ENCODE results near the gene AGAP1. TPM values are rescaled to one million over a fixed set of nuclear protein-coding genes. Genes with fewer than 3 reads are reported as not detected.

The AGAP1 gene
- total RNA-seq, 1 donor from 2014 or later = 3.8 TPM

DNA sequence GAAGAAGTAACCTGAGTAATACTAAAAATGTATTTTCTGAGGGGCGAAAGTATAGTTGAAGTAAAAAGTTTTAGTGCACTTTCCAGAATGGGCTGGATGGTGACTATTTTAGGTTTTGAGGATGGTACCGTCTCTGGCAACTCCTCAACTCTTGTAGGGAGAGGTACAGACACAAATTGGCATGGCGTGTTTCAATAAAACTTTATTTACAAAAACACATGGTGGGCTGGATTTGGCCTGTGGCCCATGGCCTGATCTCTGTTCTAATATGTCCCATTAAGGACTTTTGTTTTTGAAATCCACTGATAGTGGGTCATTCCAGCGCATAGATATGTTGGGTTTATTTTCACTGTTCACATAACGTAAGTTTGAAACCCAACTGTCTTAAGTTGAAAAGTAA, 132.8 kb downstream of the AGAP1 start:
- DNase-seq = no peak
- Mint-ChIP-seq H3K9me3 (peaks cover 4% of the 10 kb centered on the region), H3K4me1 (no peaks in the 10 kb centered on the region), H3K27me3 (no peaks in the 10 kb centered on the region), H3K36me3 (ENCODE audit: low read depth) (no peaks in the 10 kb centered on the region), H3K27ac (no peak overlapping the region), H3K4me3 (no peak overlapping the region)
- intact Hi-C loops (cut with micrococcal nuclease) = no loop called here

DNA sequence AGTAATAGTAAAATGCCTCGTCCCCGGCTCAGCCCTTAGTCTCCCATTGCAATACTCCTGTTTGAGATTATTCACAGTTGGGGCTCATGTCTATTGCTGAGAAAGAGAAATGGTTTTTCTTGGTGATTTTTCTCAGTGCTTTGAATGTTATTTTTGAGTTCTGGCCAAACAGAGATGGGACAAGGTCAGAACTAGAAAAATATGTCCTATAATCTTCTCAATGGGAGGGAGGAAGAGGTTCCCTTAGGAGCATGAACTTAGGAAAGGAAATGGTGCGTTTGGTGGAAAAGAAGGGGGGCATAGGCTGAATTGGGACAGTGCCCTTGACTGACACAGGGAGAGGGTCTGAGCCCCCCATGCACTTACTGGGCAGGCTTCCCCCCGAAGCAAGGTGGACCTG, 133.8 kb downstream of the AGAP1 start:
- Mint-ChIP-seq H3K4me3 (no peak overlapping the region), H3K27me3 (no peaks in the 10 kb centered on the region), H3K36me3 (ENCODE audit: low read depth) (no peaks in the 10 kb centered on the region), H3K27ac (no peak overlapping the region), H3K4me1 (no peaks in the 10 kb centered on the region), H3K9me3 (peaks cover 4% of the 10 kb centered on the region)
- intact Hi-C loops (cut with micrococcal nuclease) = no loop called here
- DNase-seq = no peak

DNA sequence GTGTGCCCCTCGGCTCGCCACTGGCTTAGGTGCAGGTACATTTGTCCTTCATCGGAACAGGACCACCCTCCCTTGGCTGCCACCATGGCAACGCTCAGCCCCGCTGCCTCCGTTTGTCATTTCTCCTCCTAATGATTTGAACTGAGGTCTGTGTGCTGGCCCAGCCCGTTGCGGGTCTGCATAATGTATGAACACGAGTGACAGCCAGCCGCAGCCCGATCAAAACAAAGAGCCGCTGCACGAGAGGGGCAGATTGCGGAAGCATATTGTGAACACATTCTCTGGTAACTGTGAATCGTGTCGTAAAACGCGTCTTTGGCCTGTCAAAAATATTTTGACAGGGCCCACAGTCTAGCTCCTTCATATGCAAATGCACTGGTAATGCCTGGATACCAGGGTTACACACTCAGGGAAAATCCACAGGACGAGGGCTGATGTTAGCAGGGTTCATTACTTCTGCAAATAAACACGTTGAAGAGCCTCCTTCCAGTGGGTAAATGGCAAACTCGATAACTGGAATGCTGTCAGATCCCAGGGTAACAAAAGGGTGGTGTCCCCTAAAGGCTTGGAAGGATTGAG, 137.0 kb downstream of the AGAP1 start:
- intact Hi-C loops (cut with micrococcal nuclease) = no loop called here

DNA sequence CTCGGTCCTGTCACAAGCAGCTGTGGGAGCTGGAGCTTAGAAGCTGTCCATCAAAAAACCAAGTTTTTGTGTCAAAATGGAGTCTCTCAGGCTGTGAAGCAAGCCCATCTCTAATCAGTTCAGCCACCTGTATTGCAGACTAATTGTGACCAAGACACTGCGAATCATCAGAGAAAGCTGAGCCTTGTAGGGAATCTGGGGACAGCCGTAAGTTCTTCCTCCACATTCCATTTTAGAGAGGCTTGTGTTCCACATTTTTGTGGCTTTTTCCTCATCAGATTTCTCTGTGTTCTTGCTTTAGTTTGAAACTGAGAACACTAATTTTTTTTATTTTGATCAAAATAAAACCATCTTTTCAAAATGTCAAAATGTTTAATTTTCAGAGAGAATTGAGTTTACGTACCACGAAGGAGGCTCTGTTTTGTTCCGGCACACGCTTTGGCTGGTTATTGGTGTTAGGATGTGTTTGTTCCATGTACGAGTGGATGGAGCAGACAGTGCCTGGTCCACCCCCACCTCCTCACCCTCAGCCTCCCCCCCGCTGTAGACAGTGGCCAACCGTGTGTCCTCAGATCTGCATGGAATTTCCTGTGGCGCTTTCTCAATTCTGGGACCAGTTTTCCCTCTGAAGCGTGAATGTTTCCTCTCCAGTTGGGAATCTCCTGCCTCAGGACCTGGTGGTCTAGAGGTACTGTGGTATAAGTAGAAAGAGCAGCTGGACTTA, 140.8 kb downstream of the AGAP1 start:
- DNase-seq = no peak
- intact Hi-C loops (cut with micrococcal nuclease) = no loop called here
- Mint-ChIP-seq H3K4me3 (no peak overlapping the region), H3K9me3 (no peaks in the 10 kb centered on the region), H3K4me1 (no peaks in the 10 kb centered on the region), H3K27me3 (peaks cover 4% of the 10 kb centered on the region), H3K27ac (no peak overlapping the region), H3K36me3 (ENCODE audit: low read depth) (no peaks in the 10 kb centered on the region)

More for the DNA sequence above, 137.0 kb downstream of the AGAP1 start:
- Mint-ChIP-seq H3K27ac (no peak overlapping the region), H3K9me3 (no peaks in the 10 kb centered on the region), H3K4me1 (no peaks in the 10 kb centered on the region), H3K4me3 (no peak overlapping the region), H3K27me3 (no peaks in the 10 kb centered on the region), H3K36me3 (ENCODE audit: low read depth) (no peaks in the 10 kb centered on the region)
- DNase-seq = no peak

DNA sequence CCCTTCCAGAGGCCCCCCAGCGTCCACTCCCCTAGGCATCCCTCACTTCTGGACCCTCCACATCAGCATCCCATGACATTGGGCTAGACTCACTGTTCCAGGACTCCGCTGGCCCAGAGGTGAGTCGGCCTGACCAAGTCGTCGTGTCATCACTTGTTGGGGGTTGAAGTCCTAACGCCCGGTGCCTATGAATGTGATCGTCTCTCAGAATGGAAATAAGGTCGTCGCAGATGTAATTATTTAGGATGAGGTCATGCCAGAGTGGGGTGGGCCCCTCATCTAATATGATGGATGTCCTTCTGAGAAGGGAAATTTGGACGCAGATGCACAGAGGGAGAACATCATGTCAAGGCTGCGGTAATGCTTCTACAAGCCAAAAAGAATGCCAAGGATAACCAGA, 142.7 kb downstream of the AGAP1 start:
- H3K27me3 Mint-ChIP-seq = peaks cover 10% of the 10 kb centered on the region
- DNase-seq = no peak
- H3K27ac Mint-ChIP-seq = no peak overlapping the region
- H3K4me1 Mint-ChIP-seq = no peaks in the 10 kb centered on the region
- no peak overlapping the region for H3K4me3 Mint-ChIP-seq
- intact Hi-C loops (cut with micrococcal nuclease) = no loop called here
- no peaks in the 10 kb centered on the region for H3K36me3 Mint-ChIP-seq (ENCODE audit: low read depth)
- no peaks in the 10 kb centered on the region for H3K9me3 Mint-ChIP-seq

DNA sequence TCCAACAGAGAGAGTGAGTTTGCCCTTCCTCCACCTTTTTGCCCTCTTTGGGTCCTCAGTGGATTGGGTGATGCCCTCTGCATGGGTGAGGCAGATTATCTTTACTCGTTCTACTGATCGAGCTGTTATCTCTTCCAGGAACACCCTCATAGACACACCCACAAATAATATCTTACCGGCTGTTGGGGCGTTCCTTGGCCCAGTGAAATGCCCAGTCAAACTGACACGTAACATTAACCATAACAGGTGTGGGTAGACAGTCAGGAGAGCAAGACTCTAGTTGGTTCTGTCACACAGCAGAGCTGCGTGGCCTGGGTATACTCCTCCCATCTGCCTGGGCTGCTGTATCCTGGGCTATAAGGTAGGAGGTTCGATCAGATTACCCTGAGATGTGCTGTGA, 144.1 kb downstream of the AGAP1 start:
- Mint-ChIP-seq H3K4me3 (no peak overlapping the region), H3K27ac (no peak overlapping the region), H3K36me3 (ENCODE audit: low read depth) (no peaks in the 10 kb centered on the region), H3K27me3 (peaks cover 15% of the 10 kb centered on the region), H3K9me3 (no peaks in the 10 kb centered on the region), H3K4me1 (no peaks in the 10 kb centered on the region)
- no peak for DNase-seq
- intact Hi-C loops (cut with micrococcal nuclease) = no loop called here

DNA sequence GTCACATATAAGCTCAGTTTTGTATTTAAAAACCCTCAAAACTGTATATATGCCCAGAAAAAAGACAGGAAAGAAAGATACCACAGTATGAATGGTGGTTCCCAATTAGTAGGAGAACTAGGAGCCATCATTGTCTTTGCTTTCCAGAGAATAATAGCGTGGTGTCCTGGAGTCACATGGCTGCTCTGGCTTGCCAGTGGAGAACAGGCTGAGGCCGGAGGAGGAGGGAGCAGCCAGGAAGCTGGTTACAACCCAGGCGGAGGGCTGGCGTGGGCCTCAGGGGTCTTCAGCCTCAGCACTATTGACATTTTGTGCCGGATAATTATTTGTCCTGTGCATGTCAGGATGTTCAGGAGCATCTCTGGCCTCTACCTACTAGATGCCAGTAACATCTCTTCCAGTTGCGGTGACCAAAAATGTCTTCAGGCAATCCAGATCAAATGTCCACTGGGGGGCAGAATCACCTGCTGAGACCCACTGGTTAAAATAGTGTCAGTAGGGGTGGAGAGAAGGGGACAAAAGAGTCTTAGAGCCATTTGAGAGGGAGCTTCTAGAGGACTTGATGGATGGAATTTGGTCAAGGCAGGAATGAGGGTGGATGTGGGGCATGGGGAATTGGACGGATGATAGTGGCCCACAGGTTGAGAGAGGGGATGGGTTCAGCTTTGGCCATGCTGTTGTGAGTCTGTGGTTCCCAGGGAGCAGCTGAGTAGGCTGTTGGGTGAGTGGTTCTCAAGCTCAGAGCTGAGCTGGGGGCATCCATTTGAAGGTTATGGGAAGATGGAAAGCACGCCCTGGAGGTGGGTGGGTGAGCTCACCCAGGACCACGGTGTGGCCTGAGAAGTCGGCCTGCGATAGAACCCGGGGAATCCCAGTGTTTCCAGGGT, 144.9 kb downstream of the AGAP1 start:
- H3K27ac Mint-ChIP-seq = no peak overlapping the region
- H3K4me1 Mint-ChIP-seq = no peaks in the 10 kb centered on the region
- H3K27me3 Mint-ChIP-seq = peaks cover 15% of the 10 kb centered on the region
- DNase-seq = no peak
- H3K9me3 Mint-ChIP-seq = no peaks in the 10 kb centered on the region
- H3K36me3 Mint-ChIP-seq (ENCODE audit: low read depth) = no peaks in the 10 kb centered on the region
- no peak overlapping the region for H3K4me3 Mint-ChIP-seq
- intact Hi-C loops (cut with micrococcal nuclease) = no loop called here

DNA sequence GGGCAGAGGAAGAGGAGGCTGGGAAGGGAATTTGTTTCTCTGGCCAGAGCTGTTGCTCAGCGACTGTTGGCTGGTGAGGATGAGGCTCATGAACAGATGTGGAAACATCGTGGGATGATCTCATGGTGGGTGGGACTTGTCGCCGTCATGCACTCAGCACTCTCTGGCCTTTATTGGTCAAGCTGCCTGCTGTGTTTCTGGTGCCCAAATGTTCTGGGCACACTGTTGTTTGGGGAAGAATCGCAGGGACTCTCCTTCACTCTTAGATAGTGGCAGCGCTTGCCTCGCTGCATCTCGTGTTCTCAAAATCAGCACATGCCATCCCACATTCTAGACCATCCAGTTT, 145.6 kb downstream of the AGAP1 start:
- intact Hi-C loops (cut with micrococcal nuclease) = no loop called here
- peaks cover 15% of the 10 kb centered on the region for H3K27me3 Mint-ChIP-seq
- H3K27ac Mint-ChIP-seq = no peak overlapping the region
- H3K36me3 Mint-ChIP-seq (ENCODE audit: low read depth) = no peaks in the 10 kb centered on the region
- DNase-seq = no peak
- H3K4me1 Mint-ChIP-seq = no peaks in the 10 kb centered on the region
- H3K9me3 Mint-ChIP-seq = no peaks in the 10 kb centered on the region
- H3K4me3 Mint-ChIP-seq = no peak overlapping the region

DNA sequence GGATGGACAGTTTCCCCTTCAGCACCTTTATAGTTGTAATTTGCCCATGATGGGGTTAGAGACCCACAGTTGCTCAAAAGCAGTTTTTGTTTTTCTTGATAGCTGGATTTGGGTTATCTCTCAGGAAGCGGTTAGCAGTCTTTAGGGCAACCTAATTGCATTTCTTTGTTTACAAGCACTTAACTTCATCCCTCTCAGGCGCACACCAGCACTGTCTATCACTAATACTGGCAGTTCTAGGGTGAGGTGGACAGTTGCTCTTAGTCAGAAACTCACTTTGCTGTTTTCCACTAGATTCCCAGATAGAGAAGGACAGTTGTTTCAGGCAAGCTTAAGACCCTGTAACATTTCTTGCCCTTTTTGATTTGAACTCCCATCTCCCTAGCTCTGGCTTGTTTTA, 146.0 kb downstream of the AGAP1 start:
- peaks cover 15% of the 10 kb centered on the region for H3K27me3 Mint-ChIP-seq
- no peaks in the 10 kb centered on the region for H3K9me3 Mint-ChIP-seq
- intact Hi-C loops (cut with micrococcal nuclease) = no loop called here
- DNase-seq = no peak
- H3K4me1 Mint-ChIP-seq = no peaks in the 10 kb centered on the region
- H3K4me3 Mint-ChIP-seq = no peak overlapping the region
- no peak overlapping the region for H3K27ac Mint-ChIP-seq
- H3K36me3 Mint-ChIP-seq (ENCODE audit: low read depth) = no peaks in the 10 kb centered on the region

DNA sequence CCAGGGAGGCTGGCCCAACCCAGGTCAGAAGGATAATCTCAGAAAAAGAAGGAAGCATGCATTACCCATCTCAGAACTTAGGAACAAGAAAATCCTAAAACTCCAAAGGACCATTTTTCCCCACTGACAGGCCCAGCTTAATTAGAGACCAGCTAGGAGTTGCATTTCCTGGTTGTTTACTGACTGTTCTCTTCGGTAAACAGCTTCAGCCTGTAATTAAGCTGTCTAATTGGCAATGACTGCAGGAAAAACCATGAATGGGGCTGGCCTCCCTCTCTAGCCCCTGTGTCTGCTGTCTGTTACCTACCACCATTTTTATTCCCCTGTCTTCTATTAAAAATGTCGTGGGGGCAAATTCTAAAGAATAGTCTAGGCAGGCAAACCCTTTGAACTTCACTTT, 146.5 kb downstream of the AGAP1 start:
- Mint-ChIP-seq H3K4me3 (no peak overlapping the region), H3K9me3 (no peaks in the 10 kb centered on the region), H3K4me1 (no peaks in the 10 kb centered on the region), H3K27ac (no peak overlapping the region), H3K27me3 (peaks cover 15% of the 10 kb centered on the region), H3K36me3 (ENCODE audit: low read depth) (no peaks in the 10 kb centered on the region)
- intact Hi-C loops (cut with micrococcal nuclease) = no loop called here
- DNase-seq = no peak

DNA sequence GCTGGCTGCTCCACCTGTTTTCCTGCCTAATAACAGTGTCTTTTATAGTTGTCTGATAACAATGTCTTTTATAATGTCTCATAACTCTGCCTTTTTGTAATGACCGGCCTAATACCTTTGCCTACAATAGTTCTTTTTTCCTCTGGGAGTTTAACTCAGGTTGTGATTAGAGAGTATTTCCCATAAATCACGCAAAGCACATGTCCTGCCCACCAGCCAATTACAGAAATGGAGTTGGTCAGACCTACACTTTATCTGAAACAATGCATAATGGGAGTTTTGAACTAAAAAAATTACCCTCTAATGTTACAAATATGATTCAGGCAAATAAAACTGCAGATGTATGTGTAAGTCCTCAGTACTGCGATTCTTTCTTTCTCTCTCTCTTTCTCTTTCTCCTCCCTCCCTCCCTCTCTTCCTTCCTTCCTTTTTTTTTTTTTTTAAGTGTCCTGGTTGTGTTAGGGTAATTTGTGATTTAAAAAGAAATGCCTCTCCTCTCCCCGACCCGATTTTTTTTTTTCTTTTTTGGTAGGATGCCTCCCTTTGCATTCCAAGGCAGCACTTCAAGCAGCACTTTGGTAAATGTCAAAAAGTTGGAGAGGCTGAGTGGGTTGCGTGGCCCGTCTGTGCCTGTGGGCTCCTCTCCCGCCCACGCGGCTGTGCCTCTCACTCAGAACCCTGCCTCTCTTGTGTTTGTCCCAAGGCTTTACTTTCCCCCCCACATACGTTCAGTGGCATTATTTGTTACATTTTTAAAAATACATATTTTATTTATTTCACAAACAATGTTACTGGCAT, 147.3 kb downstream of the AGAP1 start:
- Mint-ChIP-seq H3K36me3 (ENCODE audit: low read depth) (no peaks in the 10 kb centered on the region), H3K27me3 (peaks cover 15% of the 10 kb centered on the region), H3K9me3 (no peaks in the 10 kb centered on the region), H3K4me3 (no peak overlapping the region), H3K4me1 (no peaks in the 10 kb centered on the region), H3K27ac (no peak overlapping the region)
- intact Hi-C loops (cut with micrococcal nuclease) = no loop called here
- DNase-seq = no peak

DNA sequence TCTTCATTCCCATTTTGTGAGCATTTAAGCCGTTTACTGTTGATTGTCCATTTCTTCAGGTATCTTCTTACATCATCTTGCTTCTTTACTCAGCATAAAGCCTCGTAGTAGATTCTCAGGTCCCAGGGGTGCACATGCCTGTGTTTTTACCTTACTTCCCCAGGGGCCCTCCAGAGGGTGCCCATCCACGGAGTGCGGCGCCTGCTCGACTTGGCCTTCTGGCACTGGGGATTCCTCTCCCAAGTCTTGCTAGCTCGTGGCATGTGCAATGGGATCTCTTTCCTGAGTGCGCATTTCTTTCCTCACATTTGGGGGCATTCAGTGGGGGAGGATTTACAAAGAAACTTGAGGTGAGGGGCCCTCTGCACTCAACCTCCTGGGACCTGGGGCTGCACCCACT, 148.1 kb downstream of the AGAP1 start:
- H3K9me3 Mint-ChIP-seq = no peaks in the 10 kb centered on the region
- DNase-seq = no peak
- no peak overlapping the region for H3K4me3 Mint-ChIP-seq
- no peaks in the 10 kb centered on the region for H3K36me3 Mint-ChIP-seq (ENCODE audit: low read depth)
- H3K4me1 Mint-ChIP-seq = no peaks in the 10 kb centered on the region
- peaks cover 15% of the 10 kb centered on the region for H3K27me3 Mint-ChIP-seq
- intact Hi-C loops (cut with micrococcal nuclease) = no loop called here
- H3K27ac Mint-ChIP-seq = no peak overlapping the region

DNA sequence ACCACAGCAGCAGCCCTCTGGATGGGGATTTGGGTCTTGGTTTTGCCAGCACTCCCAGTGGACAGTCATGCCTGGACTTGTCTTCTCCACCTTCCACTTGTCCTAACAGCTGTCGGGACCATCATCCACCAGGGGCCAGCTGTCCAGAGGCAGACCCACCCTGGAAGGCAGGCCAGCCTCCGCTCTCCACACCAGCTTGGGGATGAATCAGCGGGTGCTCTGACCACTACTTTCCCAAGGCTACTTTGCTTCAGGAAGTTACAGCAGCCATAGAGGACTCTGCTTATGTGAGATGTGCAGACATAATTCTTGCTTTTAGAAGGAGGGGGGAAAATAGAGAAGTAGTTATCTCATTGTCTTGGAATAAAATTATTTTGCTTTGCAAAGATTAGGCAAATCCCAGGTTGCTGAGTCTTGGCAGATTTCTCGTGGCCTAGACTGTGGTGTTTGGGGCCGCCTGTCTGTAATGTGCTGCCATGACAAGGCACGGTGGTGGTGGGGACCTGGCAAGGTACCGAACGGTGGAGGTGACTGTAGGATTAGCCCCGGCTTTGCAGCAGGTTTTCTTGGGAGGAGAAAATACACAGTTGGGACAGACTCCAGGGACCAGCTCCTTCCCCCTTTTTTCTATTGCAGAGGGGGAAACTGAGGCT, 148.7 kb downstream of the AGAP1 start:
- H3K27ac Mint-ChIP-seq = no peak overlapping the region
- H3K27me3 Mint-ChIP-seq = peaks cover 15% of the 10 kb centered on the region
- H3K4me1 Mint-ChIP-seq = no peaks in the 10 kb centered on the region
- H3K36me3 Mint-ChIP-seq (ENCODE audit: low read depth) = no peaks in the 10 kb centered on the region
- H3K9me3 Mint-ChIP-seq = no peaks in the 10 kb centered on the region
- no peak overlapping the region for H3K4me3 Mint-ChIP-seq
- no peak for DNase-seq
- intact Hi-C loops (cut with micrococcal nuclease) = no loop called here

Measured in activated CD4-positive, alpha-beta T cell treated with anti-CD3 and anti-CD28 coated beads, Interleukin-2, amount 10 ng/mL, durations not matched to agents 24 days and 14 days (primary cell).